HG03108 (cell line): ENCODE data around the gene AFG1L.
"Not testable (repeated sequence)": the region's sequence is repeated elsewhere in the genome, so short reads cannot be mapped to it uniquely, and the experiment has no call there.

ENCODE experiments used
- ATAC-seq: cut with Tn5 transposase; IDR thresholded peaks from one replicate; pipeline ENCODE4 v1.9.1; 2021; ENCODE audit warnings: moderate library complexity; ENCODE audit not compliant: unreplicated experiment

Gene AFG1L

DNA sequence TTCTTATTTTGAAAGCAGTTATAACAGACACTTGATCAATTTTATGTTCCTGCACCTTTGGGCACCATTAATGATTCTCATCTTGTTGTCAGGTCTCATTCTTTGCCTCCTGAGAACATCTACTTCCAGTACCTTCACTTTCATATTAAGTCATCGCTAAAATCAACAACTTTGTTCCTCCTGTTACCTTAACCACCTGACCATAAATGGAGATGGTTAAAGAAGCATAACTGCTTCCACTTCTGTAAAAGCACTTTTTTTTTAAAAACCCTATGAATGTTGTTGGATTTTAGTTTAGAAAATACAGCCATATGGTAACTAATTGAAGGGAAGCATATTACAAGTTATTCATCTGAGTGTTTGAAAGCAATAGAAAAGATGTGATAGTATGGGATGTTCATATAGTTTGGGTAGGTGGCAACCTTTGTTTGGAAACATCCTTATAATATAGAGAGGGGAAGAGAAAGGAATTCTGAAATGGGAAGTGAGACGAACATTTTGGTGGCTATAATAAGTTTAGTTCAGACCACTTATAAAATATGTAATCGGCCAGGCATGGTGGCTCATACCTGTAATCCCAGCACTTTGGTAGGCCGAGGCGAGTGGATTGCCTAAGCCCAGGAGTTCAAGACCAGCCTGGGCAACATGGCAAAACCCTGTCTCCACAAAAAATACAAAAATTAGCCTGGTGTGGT, 53.9 kb downstream of the AFG1L start:
- ATAC-seq = peak; percentile 95

DNA sequence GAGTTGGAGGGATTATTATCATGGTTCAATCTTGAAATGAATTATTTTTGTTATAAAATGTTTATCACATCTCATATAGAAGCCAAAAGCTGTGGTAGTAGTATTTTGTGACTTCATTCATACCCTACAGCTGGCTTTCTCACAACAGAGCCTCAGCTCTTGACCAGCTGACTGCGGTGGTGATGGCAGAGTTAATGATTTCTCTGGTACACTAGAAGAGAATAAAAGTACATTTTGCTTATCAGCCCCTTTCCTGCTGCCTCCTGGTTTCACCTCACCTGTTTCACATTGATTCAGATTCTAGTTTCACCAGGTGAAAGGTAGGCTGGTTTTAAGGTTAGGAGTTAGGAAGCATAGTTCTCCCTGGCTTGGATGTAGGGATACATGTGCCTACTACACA, 55.7 kb downstream of the AFG1L start:
- ATAC-seq = peak; percentile 54

DNA sequence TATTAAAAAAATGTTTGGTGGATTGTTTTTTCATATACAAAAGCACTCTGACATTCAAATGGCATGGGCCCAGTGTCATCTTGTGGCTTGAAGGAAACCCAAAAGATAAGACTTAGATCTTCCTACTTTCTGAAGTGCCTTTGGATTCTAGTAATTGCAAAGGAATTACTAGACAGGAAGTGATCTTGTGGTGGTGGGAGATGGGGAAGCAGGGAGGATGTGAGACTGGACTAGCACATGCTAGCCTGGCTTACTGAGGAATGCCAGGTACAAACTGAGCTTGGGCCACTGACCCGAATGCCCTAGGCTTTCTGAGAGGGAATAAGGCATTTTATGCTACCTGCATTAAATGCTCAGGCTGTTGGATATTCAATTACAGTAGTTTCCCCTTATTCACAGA, 59.0 kb downstream of the AFG1L start:
- ATAC-seq = no peak

DNA sequence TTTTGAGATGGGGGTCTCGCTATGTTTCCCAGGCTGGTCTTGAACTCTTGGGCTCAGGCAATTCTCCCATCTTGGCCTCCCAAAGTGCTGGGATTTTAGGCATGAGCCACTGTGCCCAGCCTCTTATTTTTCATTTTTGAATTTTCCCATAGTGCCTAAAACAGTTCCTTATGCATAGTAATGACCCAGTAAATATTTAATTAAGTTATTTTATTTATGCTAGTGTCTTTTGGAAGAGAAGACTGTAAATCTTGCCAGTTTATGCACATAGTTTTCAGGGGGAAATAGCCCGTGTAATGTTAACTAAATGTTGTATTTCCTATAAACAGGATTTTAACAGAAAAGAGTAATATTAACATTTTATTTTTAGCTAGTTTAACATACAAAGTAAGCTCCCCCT, 60.3 kb downstream of the AFG1L start:
- ATAC-seq = no peak

DNA sequence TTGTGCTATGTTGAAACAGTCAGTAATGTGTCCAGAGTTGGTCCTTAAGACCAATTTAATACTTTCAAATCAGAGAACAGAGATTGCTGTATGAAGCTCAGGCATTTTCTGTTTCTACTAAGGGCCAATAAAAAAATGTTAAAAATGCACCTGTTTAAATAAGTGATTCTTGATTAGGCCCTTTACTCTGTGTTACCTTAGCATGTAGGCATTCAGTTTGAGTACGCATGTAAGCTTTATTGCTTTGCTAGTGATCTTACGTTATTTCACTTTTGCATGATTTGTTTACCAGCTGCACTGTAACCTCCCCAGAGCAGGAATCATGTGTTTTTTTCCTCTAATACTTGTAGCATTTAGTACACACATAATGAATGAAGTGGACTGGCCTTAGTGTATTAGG, 61.0 kb downstream of the AFG1L start:
- ATAC-seq = no peak

DNA sequence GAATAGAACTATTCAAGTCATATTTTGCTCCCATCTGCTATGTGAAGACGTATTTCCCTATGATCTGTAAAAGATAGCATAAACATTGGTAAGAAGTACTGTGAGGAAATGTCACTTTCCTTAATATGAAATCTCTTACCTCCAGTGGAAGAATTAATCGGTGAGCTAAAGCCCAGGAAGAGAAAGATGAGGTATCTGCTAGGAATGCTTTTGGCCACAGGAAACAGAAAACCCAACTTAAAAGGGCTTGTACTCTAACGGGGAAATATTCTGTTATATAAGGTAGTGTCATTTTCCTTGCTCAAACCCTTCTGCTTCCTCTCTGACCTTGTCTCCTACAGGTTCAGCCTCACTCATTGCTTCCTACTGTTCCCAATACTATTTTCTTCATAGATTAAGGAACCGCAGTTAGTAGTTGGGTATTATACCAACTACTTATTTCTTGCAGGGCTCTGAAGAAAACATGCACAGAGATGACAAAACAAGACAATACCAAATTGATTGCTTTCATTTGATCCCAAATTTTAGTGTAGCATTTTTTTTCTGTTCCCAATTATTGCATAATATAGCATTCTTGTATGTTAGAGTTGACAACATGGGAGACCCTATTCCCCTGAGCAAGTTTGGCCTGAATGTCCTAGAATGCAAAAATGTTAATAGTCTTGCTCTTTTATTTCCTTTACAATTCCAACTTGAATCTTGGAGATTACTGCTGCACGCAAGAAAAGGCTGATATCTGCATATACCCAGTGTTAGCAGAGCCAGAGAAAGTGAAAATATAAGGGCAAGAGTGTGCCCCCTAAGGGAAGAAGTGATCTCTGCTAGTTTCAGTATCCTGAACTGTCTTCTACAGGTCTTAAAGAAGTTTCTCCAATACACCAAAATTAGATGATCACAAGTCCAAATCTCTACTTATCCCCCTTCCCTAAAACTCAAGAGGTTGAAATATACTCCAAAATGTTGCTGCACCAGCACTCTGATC, 65.3 kb downstream of the AFG1L start:
- no peak for ATAC-seq

DNA sequence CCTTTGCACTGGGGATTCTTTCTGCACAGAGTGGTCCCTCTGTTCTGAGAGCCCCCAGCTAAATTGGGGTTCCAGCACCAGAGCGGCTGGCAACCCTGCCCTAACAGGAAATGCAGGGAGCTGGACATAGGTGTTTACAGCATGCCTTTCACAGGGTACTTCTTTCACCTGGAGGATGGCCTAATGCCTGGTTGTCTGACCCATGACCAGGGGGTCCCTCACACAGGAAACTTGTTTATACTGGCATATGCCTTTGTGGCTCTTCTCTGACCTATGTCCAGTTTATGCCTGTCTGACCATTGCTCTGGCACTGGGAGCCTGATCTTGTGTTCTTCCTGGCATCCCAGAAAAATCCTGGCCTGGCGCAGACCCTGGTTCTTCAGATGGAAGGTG, 66.1 kb downstream of the AFG1L start:
- no peak for ATAC-seq

DNA sequence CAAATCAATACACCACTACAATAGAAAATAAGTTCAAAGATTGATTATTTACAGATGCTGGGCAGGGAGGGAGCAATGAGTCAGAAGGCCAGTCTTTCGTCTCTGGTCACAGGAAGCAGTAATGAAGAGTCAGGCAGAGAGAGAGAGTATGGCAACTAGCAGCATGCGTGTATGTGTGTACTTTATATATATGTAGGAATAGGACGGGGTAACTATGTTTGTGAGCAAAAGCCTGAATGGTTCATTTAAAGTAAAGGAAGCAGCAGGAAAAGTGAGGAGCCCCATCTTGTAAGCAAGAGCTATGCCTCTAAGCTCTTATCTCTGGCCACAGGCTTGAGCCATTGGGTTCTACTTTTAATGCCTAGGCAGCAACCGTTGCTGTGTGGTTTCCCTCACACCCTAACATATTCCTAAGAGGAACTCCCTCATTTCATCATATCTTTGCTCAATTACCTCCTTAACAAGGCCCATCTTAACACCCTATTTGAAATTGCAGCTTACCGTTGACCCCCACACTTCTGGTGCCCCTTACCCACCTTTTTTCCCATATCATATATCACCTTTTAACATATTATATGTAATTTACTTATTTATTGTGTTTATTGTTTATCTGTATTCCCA, 66.6 kb downstream of the AFG1L start:
- no peak for ATAC-seq

DNA sequence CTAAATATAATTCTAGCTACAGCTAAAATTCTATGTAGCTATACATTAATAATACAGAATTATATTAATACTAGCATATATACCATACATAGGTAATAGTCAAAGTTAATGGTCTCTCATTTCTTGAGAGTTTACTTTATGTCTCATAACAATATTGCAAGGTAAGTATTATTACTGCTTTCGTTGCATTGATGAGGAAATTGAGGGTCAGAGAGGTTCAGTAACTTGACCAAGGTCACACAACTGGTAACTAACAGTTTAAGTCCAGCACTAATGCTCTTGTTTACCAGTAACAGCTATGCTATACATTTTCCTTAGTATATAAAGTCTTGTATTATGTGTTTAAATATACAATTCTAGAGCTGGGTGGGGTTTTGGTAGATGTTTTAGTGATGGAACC, 67.6 kb downstream of the AFG1L start:
- no peak for ATAC-seq

DNA sequence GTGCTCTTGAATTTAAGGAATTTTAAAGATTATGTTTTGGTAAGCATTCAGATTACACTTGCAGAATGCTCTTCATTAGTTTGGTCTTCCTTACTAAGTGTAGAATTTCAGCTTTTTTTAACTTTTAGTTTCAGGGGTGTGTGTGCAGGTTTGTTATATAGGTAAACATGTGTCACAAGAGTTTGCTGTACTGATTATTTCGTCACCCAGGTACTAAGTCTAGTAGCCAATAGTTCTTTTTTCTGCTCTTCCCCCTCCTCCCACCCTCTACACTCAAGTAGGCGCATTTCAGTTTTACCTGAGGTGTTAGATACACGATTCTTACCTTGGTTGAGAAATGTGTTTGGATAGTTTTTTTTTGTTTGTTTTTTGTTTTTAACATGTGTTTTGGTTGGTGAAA, 68.3 kb downstream of the AFG1L start:
- no peak for ATAC-seq

DNA sequence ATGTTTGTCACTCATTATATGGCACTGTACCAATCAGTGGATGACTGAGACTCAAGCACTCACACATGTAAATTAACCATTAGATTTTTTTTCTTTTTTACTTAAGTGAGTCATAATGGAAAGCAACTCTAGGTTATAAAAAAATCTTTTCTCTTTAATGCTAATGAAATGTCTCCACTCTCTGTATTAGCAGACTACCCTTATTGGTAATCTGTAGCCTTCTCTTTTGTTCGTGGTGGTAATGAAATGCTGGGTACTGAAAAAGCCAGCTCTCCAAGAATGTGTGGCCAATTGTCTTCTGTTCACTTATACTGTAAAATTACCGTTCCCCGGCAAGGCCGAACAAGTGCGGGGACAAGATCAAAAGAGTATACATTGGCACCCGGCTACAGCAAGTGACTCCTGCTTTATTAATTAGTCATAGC, 69.0 kb downstream of the AFG1L start:
- no peak for ATAC-seq

DNA sequence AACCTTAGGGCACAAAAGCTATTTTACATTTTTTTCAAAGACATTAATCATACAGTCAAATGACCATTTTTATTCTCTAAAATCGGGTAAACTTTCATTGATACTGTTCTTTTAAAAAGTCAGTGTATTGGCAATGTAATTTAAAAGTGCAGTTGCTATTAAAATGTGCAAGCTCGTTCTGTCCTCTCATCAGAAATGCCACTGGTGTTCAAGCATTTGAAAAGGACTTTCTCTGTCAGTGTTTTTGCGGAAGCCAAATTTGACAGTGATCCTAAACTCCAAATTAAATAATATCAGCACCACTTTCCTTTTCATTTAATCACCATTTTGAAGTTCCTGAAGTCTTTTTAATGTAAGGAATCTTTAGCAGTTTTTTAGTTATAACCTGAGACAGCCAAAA, 69.6 kb downstream of the AFG1L start:
- ATAC-seq = no peak

DNA sequence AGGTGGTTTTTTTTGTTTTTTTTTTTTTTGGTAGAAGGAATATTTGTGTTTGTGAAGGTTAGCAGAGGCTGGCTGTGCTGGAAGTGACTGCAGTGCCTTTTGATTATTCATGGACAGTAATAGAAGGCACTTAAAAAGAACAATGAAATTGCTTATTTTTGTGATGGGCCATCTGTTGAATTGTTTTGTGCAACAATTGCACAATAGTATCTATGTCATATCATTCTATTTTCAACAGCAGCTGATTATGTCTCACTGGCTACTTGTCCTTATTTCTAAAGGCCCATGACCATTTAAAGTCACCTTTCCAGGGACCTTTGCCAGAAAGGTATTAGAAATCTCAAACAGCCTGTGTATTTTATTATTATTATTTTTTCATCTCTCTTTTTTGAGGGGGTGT, 70.6 kb downstream of the AFG1L start:
- ATAC-seq = no peak

DNA sequence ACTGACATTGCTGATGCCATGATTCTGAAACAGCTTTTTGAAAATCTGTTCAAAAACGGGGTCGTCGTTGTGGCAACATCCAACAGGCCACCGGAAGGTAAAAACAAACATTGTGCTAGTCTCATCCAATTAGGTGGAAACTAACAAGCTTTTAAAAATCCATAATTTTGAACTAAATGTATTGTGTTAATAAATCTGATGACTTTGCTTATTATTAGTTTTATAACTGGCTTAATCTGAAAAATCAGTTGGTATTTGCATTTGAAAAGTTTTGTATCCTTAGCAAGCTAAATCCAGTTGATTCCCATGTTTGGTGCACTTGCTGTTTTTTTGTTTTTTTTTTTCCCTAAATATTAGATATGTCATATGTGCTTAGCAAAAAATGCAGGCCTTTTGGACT, 71.4 kb downstream of the AFG1L start:
- no peak for ATAC-seq

DNA sequence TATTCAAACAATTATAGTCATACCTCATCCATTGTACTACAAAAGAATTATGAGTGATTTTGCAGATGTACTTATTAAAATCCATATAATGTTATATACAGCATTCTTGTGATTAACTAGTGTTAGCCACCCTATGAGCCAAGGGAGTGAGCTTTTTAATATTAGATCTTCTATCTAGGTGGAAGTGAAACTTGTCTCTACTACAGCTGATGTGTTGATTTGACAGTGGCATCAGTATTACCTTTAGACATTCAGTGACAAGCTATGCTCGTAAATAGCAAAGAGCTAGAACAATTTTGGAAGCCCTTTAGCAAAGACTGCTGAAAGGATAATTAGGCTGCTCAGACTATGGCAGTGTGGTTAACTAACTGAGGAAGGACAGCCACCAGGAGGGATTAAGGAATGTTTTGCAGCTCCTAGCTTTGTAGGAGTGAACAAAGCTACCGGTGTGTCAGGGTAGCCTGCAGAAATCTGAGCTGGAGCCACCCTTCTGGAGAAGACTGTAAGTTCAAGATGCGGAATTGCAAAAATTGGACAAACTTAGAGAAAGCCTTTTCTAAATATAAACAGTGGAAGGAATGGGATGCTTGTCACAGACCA, 73.7 kb downstream of the AFG1L start:
- ATAC-seq = no peak

DNA sequence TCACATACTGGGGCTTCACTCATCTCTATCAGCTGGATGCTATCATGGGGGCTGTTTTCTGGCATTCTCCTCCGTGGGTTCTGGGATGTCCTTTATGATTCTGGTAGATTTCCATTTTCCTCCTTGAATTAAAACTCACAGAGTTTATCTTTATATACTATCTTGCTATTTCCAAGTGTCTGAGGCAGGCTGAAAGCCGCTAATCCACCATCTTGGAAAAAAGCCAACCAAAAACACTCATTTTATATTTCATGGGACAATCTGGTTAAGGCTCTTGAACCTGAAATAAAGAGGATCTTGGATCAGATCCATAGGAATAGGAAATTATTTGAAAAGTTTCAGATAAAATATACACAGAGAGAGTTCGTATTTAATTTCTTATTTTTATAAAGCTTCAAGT, 86.0 kb downstream of the AFG1L start:
- no peak for ATAC-seq

DNA sequence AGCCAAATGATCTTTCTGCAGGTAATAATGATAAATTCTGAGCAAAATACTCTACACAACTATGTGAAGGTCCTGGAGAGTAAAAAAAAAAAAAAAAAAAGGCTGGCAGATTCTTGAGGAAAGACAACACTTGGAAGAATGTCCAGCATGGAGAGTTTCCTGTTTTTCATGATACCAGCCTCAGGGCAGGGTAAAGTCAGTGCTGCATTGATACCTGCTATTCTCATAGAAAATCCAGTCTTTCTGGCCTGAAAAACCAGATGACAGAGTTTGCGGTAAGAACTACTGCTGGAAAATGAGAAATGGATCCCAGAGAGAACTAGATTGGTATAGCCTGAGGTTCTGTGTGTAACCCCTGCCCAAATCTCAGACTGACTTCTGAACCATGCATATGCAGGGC, 89.1 kb downstream of the AFG1L start:
- ATAC-seq = no peak

DNA sequence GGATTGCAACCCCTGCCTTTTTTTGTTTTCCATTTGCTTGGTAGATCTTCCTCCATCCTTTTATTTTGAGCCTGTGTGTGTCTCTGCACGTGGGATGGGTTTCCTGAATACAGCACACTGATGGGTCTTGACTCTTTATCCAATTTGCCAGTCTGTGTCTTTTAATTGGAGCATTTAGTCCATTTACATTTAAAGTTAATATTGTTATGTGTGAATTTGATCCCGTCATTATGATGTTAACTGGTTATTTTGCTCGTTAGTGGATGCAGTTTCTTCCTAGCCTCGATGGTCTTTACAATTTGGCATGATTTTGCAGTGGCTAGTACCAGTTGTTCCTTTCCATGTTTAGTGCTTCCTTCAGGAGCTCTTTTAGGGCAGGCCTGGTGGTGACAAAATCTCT, 94.3 kb downstream of the AFG1L start:
- ATAC-seq = not testable (repeated sequence)

DNA sequence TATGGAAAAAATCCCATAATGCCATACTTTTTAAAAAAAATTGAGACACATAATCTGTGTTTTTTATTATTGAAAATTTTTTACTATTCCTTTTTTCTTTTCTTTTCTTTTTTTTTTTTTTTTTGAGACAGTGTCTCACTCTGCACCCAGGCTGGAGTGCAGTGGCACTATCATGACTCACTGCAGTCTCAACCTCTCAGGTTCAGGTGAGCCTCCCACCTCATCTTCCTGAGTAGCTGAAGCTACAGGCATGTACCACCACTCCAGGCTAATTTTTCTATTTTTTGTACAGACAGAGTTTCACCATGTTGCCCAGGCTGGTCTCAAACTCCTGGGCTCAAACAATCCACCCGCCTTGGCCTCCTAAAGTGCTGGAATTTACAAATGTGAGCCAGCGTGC, 100.4 kb downstream of the AFG1L start:
- ATAC-seq = no peak

DNA sequence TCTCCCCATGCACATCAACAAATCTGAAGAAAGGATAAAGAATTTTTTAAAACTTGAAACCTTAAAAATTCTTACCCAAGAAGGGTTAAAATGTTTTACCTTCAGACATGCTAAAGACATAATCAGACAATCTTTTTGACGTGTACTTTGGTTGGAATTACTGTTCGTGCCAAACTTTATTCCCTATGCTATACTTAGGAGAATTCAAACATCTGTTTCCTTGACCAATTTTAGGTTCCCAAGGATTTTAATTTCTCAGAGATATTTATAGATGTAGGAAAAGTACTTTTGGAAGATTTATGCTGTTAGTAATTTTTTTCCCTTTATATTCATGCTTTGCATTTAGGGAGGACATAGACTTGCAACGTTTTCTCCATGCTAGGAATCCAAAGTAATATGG, 108.4 kb downstream of the AFG1L start:
- ATAC-seq = no peak

DNA sequence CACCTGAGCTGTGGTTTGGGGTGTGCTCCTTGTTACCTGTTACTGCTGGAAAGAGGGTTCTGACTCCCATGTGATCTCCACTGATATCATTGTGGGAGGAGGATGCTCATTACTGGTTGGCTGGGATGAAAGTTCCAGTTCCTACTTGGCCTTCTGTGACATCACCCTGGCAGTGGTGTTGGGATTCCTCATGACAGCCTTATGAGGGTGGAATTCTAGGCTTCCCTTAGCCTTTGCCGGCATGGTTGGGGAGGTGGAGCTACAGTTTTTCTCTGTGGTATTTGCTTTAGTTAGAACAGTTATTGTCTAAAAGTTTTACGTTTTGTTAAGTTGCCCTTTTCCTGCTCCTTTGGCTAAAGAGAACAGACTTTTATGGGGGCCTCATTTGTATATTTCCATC, 112.1 kb downstream of the AFG1L start:
- no peak for ATAC-seq
